ENCODE data around the gene PEMT. TPM values are rescaled to one million over a fixed set of nuclear protein-coding genes. Genes with fewer than 3 reads are reported as not detected.

PEMT gene
- total and polyA plus RNA-seq, 7 donors, result 15.9 to 79.0 (median 26.0) TPM

DNA sequence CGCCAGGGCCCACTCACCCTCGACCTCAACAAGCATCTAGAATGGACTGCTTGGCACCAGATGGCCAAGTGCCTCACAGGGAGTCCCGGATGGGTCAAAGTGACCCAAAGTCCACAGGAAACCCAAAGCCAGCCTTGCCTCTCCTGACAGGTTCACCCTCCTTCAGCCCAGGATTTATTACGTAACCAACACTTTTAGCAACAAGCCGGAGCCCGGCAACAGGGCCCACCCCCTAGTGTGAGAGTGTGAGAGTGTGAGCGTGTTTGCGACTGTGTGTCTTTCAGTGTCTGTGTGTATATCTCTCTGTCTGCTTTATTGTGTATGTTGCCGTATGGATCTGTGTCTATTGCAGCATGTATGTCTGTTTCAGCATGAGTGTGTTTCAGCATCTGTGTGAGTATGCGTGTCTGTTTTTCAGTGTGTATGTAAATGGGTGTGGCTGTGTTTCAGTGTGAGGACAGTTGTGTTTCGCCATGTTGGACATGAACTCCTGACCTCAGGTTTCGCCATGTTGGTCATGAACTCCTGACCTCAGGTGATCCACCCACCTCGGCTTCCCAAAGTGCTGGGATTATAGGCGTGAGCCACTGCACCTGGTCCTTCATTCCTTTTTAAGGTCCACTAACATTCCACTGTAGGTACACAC lies 13.7 kb upstream of the PEMT start:
- DNase-seq (no peak), ATAC-seq (no peak)
- H3K36me3 ChIP-seq (ENCODE audit: insufficient read depth in 1 of 2, low read depth in 1 of 2), result no peaks in the 10 kb centered on the region
- TF ChIP-seq, protein P1, sequence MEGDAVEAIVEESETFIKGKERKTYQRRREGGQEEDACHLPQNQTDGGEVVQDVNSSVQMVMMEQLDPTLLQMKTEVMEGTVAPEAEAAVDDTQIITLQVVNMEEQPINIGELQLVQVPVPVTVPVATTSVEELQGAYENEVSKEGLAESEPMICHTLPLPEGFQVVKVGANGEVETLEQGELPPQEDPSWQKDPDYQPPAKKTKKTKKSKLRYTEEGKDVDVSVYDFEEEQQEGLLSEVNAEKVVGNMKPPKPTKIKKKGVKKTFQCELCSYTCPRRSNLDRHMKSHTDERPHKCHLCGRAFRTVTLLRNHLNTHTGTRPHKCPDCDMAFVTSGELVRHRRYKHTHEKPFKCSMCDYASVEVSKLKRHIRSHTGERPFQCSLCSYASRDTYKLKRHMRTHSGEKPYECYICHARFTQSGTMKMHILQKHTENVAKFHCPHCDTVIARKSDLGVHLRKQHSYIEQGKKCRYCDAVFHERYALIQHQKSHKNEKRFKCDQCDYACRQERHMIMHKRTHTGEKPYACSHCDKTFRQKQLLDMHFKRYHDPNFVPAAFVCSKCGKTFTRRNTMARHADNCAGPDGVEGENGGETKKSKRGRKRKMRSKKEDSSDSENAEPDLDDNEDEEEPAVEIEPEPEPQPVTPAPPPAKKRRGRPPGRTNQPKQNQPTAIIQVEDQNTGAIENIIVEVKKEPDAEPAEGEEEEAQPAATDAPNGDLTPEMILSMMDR (IDR thresholded peaks at IDR 0.05), result no peak
- H3K4me1 ChIP-seq, result no peaks in the 10 kb centered on the region
- no peaks in the 10 kb centered on the region for H3K9me3 ChIP-seq
- H3K27ac ChIP-seq, result no peak overlapping the region
- H3K27me3 ChIP-seq (ENCODE audit: insufficient read depth in 3 of 3, low read length in 2 of 3), result no peaks in the 10 kb centered on the region
- no peak overlapping the region for H3K4me3 ChIP-seq
- intact Hi-C loops (cut with DNase I), result no loop called here
- 78 to 88% (median 84%) methylated on average over 14 of the region's 14 CpGs for WGBS, 3 donors

DNA sequence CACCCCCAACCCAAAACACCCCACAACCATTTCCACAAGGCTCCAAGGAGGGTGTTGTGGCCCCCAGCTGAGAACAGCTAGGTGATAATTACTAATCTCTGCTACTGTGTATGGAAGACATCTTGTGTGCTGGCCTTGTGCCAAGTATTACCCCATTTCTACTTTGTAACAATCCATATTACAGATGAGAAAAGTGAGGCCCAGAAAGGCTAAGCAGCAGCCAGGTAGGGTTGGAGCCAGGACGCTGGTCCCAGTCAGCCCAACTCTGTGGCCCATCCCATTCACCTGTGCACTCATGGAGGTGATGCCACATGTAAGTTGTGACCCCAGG lies 12.4 kb upstream of the PEMT start:
- ATAC-seq (no peak), DNase-seq (no peak)
- 93 to 100% (median 98%) methylated on average over 1 of the region's 1 CpG for WGBS, 3 donors
- H3K36me3 ChIP-seq (ENCODE audit: insufficient read depth in 1 of 2, low read depth in 1 of 2), result no peaks in the 10 kb centered on the region
- H3K27me3 ChIP-seq (ENCODE audit: insufficient read depth in 3 of 3, low read length in 2 of 3), result no peaks in the 10 kb centered on the region
- TF ChIP-seq, protein P1 (IDR thresholded peaks at IDR 0.05), result no peak
- H3K9me3 ChIP-seq, result no peaks in the 10 kb centered on the region
- no peaks in the 10 kb centered on the region for H3K4me1 ChIP-seq
- no peak overlapping the region for H3K4me3 ChIP-seq
- H3K27ac ChIP-seq, result no peak overlapping the region
- intact Hi-C loops (cut with DNase I), result no loop called here

DNA sequence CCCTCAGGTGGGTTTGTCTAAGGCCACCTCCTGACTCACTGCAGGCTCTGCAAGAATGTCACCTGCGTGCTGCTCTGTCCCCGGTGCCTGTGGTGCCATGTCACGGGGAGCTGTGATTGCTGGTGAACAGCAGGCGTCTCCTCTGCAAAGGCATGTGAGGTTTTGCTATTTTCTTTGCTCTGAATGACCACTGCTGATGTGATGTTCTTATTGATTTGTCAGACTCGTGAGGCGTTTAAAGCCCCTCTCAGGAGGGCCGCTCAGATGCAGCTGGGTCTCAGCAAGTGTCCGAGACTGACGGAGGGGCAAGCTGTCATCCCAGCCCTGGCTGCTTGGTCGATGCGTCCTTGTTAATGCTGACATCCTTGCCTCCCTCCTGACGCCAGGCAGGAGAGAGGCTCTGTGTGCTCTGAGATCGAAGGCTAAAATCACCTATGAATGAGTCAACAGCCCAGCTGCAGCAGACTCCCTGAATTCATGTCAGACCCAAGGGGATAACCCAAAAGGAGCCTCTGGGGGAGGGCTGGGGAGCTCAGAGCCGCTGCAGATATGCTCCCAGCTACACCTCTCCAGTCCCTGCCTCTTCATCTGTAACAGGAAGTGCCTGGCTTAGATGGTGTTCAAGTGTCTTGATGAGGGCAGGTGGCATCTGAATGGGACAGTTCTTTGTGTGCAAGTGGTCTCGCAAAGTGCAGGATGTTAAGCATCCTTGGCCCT lies 11.8 kb upstream of the PEMT start:
- TF ChIP-seq, protein P1 (IDR thresholded peaks at IDR 0.05), result no peak
- Histone ChIP-seq H3K27ac (no peak overlapping the region), H3K27me3 (ENCODE audit: insufficient read depth in 3 of 3, low read length in 2 of 3) (no peaks in the 10 kb centered on the region), H3K36me3 (ENCODE audit: insufficient read depth in 1 of 2, low read depth in 1 of 2) (no peaks in the 10 kb centered on the region), H3K4me3 (no peak overlapping the region), H3K9me3 (no peaks in the 10 kb centered on the region), H3K4me1 (no peaks in the 10 kb centered on the region)
- DNase-seq (no peak), ATAC-seq (no peak)
- 70 to 75% (median 73%) methylated on average over 15 of the region's 15 CpGs for WGBS, 3 donors
- intact Hi-C loops (cut with DNase I), result no loop called here

DNA sequence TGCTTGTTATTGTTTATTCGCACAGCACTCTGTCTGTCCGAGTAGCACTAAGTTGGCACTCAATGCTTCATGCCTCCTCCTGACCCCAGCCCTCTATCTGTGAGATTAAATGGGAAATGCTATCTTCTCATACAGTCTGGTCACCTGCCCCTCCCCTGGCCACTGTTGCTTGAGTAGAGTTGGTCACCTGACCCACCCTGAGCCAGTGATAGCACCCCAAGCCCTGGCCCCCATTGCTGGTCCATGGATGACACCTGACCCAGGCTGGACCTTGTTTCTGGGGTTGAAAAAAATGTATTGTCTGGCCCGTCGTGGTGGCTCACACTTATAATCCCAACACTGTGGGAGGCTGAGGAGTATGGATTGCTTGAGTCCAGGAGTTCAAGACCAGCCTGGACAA lies 8.5 kb upstream of the PEMT start:
- no peak overlapping the region for H3K4me3 ChIP-seq
- H3K36me3 ChIP-seq (ENCODE audit: insufficient read depth in 1 of 2, low read depth in 1 of 2), result no peaks in the 10 kb centered on the region
- H3K9me3 ChIP-seq, result no peaks in the 10 kb centered on the region
- DNase-seq (no peak), ATAC-seq (no peak)
- no peak overlapping the region for H3K27ac ChIP-seq
- TF ChIP-seq, protein P1 (IDR thresholded peaks at IDR 0.05), result no peak
- no peaks in the 10 kb centered on the region for H3K4me1 ChIP-seq
- 83 to 91% (median 85%) methylated on average over 4 of the region's 4 CpGs for WGBS, 3 donors
- H3K27me3 ChIP-seq (ENCODE audit: insufficient read depth in 3 of 3, low read length in 2 of 3), result no peaks in the 10 kb centered on the region
- intact Hi-C loops (cut with DNase I), result no loop called here

Data from psoas muscle (tissue), 8 donors.